ENCODE data around the gene HDAC8.
A peak's percentile ranks its signal among the peaks of the same experiment; 100 is the strongest.

DNA sequence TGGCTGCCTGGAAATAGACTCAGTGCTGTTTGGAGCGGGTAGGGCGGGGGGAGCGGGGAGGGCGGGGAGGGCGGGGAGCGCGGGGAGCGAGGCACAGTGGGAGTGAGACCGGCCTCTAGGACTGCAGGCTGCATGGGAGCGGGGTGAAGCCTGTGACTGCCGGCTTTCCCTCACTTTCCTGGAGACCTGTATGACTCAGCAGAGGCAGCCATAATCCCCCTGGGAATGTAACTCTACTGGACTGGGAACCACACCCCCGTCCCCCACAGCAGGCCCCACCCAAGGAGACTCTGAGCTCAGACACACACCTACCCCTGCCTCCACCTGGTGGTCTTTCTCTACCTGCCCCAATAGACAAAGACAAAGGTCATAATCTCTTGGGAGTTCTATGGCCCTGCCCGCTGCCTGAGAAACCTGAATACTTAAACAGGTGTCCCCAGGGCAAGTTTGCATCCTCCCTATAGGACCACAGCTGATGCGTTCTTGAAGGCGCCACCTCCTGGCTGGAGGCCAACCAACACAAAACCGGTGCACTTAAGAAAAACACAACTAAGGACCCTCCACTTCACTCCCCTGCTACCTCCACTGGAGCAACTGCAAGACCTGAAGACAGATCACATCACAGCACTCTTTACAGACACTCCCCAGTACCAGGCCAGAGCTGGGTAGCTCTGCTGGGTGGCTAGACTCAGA, 18.0 kb downstream of the HDAC8 start:
- TF ChIP-seq EZH2phosphoT487 (IDR thresholded peaks at IDR 0.05; ENCODE audit: low read length), result no peak
- TF ChIP-seq, protein P1, sequence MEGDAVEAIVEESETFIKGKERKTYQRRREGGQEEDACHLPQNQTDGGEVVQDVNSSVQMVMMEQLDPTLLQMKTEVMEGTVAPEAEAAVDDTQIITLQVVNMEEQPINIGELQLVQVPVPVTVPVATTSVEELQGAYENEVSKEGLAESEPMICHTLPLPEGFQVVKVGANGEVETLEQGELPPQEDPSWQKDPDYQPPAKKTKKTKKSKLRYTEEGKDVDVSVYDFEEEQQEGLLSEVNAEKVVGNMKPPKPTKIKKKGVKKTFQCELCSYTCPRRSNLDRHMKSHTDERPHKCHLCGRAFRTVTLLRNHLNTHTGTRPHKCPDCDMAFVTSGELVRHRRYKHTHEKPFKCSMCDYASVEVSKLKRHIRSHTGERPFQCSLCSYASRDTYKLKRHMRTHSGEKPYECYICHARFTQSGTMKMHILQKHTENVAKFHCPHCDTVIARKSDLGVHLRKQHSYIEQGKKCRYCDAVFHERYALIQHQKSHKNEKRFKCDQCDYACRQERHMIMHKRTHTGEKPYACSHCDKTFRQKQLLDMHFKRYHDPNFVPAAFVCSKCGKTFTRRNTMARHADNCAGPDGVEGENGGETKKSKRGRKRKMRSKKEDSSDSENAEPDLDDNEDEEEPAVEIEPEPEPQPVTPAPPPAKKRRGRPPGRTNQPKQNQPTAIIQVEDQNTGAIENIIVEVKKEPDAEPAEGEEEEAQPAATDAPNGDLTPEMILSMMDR (IDR thresholded peaks at IDR 0.05; ENCODE audit: low read length), result peak; percentile 20; the same call in 1 of the 2 replicates
